ENCODE results near the gene ITGB5. TPM values are rescaled to one million over a fixed set of nuclear protein-coding genes. Genes with fewer than 3 reads are reported as not detected.

ITGB5 gene
- total RNA-seq, 1 experiment from 2014 or later = 225 TPM

DNA sequence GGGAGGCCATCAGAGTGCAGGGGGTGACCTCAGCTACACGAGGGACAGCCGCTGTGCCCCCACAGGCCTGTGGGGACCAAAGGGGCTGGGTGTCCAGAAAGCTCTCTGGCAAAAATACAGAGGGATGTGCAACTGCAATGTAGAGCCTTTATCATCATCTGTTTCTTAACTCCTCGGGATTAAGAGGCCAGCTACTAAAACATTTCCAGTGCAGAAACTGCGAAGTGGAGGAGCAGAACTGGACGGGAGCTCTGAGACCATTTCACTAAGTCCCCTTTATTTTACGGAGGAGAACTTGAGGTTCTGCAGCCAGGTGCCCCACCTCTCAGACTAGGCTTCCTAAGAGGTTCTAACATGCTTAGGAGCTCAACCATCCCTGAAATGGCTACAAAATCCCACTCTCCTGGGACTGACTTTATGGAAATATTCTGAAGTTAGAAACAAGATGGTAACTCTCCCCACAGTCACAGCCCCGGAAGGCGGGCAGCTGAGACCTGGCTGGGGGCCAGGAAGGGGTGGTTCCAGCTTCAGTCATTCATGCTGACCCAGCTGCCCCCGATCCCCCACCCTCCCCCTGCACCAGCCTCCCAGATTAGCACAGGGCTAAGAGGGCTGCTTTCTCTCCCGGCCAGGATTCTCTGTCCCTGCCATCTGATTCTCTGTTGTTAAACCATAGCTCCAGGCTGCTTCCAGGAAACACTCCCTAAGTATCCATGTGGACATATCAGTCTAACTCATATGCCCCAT is 116.7 kb downstream of the ITGB5 start:
- no TSS peak for BruUV-seq (replicated peaks)
- no peaks in the 10 kb centered on the region for H3K9me3 Mint-ChIP-seq (ENCODE audit: low read depth, unreplicated experiment)

DNA sequence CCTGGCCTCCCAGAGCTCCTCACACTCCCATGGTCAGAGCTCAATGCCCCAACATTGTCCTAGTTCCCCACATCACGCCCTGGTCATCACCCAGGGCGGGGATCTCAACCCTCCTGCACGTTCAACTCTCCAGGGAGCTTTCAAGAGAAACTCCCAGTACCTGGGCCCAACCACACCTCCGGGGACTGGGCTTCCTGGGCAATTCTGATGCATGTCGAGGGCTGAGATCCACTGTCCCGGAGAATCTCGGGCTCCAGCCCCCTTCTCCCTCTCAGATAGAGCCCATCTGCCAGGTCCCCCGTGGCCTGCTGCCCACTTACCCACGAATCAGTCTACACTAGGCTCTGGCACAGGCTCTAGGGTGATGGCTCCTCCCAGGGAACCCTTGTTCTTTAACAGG is 117.7 kb downstream of the ITGB5 start:
- CTCF ChIA-PET = interaction anchor here (1.5 kb wide), 1 partner anchor 132 kb away, joined by 5 read pairs; no protein-coding TSS in a partner anchor
- Mint-ChIP-seq H3K27ac (ENCODE audit: unreplicated experiment) (no peak overlapping the region), H3K9me3 (ENCODE audit: low read depth, unreplicated experiment) (no peaks in the 10 kb centered on the region), H3K36me3 (ENCODE audit: insufficient read depth, unreplicated experiment) (peaks cover 36% of the 10 kb centered on the region), H3K4me3 (ENCODE audit: low read depth, unreplicated experiment) (no peak overlapping the region), H3K4me1 (ENCODE audit: low read depth, unreplicated experiment) (peaks cover 3% of the 10 kb centered on the region), H3K27me3 (ENCODE audit: unreplicated experiment) (no peaks in the 10 kb centered on the region)
- no peak for DNase-seq
- TF ChIP-seq, protein P1, sequence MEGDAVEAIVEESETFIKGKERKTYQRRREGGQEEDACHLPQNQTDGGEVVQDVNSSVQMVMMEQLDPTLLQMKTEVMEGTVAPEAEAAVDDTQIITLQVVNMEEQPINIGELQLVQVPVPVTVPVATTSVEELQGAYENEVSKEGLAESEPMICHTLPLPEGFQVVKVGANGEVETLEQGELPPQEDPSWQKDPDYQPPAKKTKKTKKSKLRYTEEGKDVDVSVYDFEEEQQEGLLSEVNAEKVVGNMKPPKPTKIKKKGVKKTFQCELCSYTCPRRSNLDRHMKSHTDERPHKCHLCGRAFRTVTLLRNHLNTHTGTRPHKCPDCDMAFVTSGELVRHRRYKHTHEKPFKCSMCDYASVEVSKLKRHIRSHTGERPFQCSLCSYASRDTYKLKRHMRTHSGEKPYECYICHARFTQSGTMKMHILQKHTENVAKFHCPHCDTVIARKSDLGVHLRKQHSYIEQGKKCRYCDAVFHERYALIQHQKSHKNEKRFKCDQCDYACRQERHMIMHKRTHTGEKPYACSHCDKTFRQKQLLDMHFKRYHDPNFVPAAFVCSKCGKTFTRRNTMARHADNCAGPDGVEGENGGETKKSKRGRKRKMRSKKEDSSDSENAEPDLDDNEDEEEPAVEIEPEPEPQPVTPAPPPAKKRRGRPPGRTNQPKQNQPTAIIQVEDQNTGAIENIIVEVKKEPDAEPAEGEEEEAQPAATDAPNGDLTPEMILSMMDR (IDR thresholded peaks at IDR 0.05; ENCODE audit: unreplicated experiment) = no peak
- no TSS peak for BruUV-seq (replicated peaks)
- intact Hi-C loops (cut with micrococcal nuclease; ENCODE audit: unreplicated experiment) = no loop called here

More for the DNA sequence above, 116.7 kb downstream of the ITGB5 start:
- intact Hi-C loops (cut with micrococcal nuclease; ENCODE audit: unreplicated experiment) = no loop called here
- Mint-ChIP-seq H3K27me3 (ENCODE audit: unreplicated experiment) (no peaks in the 10 kb centered on the region), H3K4me3 (ENCODE audit: low read depth, unreplicated experiment) (no peak overlapping the region), H3K36me3 (ENCODE audit: insufficient read depth, unreplicated experiment) (peaks cover 33% of the 10 kb centered on the region), H3K27ac (ENCODE audit: unreplicated experiment) (no peak overlapping the region), H3K4me1 (ENCODE audit: low read depth, unreplicated experiment) (peaks cover 13% of the 10 kb centered on the region)
- CTCF ChIA-PET = interaction anchor here (1.5 kb wide), 1 partner anchor 131 kb away, joined by 5 read pairs; no protein-coding TSS in a partner anchor
- no peak for DNase-seq
- TF ChIP-seq, protein P1 (IDR thresholded peaks at IDR 0.05; ENCODE audit: unreplicated experiment) = no peak

DNA sequence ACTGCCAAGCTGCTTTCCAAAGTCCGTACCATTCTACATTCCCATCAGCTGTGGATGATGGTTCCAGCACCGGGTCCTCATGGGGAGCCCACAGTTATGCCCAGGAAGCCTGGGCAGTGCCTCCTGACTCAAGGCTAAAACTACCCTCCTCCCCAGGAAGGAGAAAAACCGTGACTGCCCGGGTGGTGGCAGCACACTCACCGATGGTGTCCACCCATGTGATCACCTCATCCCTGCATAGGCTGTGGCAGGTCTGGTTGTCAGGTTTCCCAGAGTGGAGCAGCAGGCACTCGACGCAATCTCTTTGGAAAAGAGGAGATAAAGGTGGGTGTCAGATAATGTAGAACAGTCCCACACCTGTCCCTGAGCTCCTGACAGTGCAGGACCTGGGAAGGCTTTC is 118.4 kb downstream of the ITGB5 start:
- CTCF ChIA-PET = no interaction called here
- intact Hi-C loops (cut with micrococcal nuclease; ENCODE audit: unreplicated experiment) = no loop called here
- Mint-ChIP-seq H3K4me3 (ENCODE audit: low read depth, unreplicated experiment) (no peak overlapping the region), H3K36me3 (ENCODE audit: insufficient read depth, unreplicated experiment) (peaks cover 36% of the 10 kb centered on the region), H3K9me3 (ENCODE audit: low read depth, unreplicated experiment) (no peaks in the 10 kb centered on the region), H3K4me1 (ENCODE audit: low read depth, unreplicated experiment) (no peaks in the 10 kb centered on the region), H3K27me3 (ENCODE audit: unreplicated experiment) (no peaks in the 10 kb centered on the region), H3K27ac (ENCODE audit: unreplicated experiment) (no peak overlapping the region)
- BruUV-seq (replicated peaks) = no TSS peak
- peak; percentile 51 for DNase-seq
- TF ChIP-seq, protein P1 (IDR thresholded peaks at IDR 0.05; ENCODE audit: unreplicated experiment) = no peak

DNA sequence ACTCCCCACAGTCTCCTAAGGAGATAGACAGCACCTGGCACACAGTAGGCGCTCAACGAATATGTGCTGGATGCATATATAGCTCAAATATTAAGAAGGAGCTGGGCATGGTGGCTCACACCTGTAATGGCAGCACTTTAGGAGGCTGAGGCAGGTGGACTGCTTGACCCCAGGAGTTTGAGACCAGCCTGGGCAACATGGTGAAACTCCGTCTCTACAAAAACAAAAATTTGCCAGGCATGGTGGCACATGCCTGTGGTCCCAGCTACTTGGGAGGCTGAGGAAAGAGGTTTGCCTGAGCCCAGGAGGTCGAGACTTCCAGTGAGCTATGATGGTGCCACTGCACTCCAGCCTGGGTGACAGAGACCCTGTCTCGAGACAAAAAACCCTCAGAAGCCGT is 119.5 kb downstream of the ITGB5 start:
- Mint-ChIP-seq H3K36me3 (ENCODE audit: insufficient read depth, unreplicated experiment) (peaks cover 33% of the 10 kb centered on the region), H3K27me3 (ENCODE audit: unreplicated experiment) (no peaks in the 10 kb centered on the region), H3K4me1 (ENCODE audit: low read depth, unreplicated experiment) (no peaks in the 10 kb centered on the region), H3K9me3 (ENCODE audit: low read depth, unreplicated experiment) (no peaks in the 10 kb centered on the region), H3K4me3 (ENCODE audit: low read depth, unreplicated experiment) (no peak overlapping the region), H3K27ac (ENCODE audit: unreplicated experiment) (no peak overlapping the region)
- intact Hi-C loops (cut with micrococcal nuclease; ENCODE audit: unreplicated experiment) = no loop called here
- CTCF ChIA-PET = no interaction called here
- TF ChIP-seq, protein P1 (IDR thresholded peaks at IDR 0.05; ENCODE audit: unreplicated experiment) = no peak
- no TSS peak for BruUV-seq (replicated peaks)
- no peak for DNase-seq

Data from Calu3 (cell line).